Suprapubic skin (tissue), 4 donors: ENCODE measurements around the gene DRAM2.
"Not testable (repeated sequence)": the region's sequence is repeated elsewhere in the genome, so short reads cannot be mapped to it uniquely, and the experiment has no call there.

Experiments used
- CTCF ChIP-seq, 2 donors: fragments of 200-600 bp in 1 of 2; fragments of 450-650 bp in 1 of 2; sonication (generic) in 1 of 2; IDR thresholded peaks; one replicate each; pipeline ENCODE4 v1.5.1; 2016 to 2019; ENCODE audit warnings: antibody characterized with exemption in 2 of 2, mild to moderate bottlenecking in 1 of 2, moderate library complexity in 1 of 2
- EP300 ChIP-seq: sonication (generic); formaldehyde crosslinking; IDR thresholded peaks from one replicate; pipeline ENCODE4 v1.6.1; 2017; ENCODE audit warnings: antibody characterized with exemption
- POLR2A ChIP-seq, 2 donors: fragments of 450-650 bp; IDR thresholded peaks; one replicate each; pipeline ENCODE4 v1.6.1; 2017; ENCODE audit warnings: antibody characterized with exemption in 2 of 2, mild to moderate bottlenecking in 2 of 2, moderate library complexity in 2 of 2
- POLR2AphosphoS5 ChIP-seq, 3 donors: sonication (generic); formaldehyde crosslinking; IDR thresholded peaks; one replicate each; pipeline ENCODE4 v1.6.1; 2017; ENCODE audit warnings: antibody characterized with exemption in 3 of 3

- not testable (repeated sequence) for TF ChIP-seq CTCF (IDR thresholded peaks at IDR 0.05); POLR2A (IDR thresholded peaks at IDR 0.05); EP300; POLR2AphosphoS5 (IDR thresholded peaks at IDR 0.05)
These were observed 62.6 kb downstream of the DRAM2 start for GRCh38 chr1:111077312-111077711.
